Measurements from ENCODE around the gene GDA. TPM values are rescaled to one million over a fixed set of nuclear protein-coding genes. Genes with fewer than 3 reads are reported as not detected.

The GDA gene
- total RNA-seq, 1 donor from 2014 or later: 0.52 TPM

DNA sequence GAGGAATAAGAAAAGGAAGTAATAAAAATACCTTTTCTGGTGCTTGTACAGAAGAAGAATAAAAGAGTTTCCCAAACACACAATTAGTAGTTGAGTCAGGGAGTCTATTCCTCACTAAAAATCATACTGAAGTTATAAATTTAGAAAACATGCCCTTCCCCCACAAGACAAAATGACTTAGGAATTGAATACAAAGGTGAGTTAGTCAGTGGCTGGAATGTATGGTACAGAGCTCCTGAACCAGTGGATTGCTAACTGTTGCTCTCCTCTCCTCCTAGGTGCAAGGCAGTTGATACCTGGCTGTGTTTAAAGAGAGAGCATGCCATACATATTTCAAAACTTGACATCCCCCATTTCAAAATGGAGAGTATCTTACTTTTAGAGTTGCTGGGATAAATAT lies 1.9 kb downstream of the GDA start:
- no peak for ATAC-seq

DNA sequence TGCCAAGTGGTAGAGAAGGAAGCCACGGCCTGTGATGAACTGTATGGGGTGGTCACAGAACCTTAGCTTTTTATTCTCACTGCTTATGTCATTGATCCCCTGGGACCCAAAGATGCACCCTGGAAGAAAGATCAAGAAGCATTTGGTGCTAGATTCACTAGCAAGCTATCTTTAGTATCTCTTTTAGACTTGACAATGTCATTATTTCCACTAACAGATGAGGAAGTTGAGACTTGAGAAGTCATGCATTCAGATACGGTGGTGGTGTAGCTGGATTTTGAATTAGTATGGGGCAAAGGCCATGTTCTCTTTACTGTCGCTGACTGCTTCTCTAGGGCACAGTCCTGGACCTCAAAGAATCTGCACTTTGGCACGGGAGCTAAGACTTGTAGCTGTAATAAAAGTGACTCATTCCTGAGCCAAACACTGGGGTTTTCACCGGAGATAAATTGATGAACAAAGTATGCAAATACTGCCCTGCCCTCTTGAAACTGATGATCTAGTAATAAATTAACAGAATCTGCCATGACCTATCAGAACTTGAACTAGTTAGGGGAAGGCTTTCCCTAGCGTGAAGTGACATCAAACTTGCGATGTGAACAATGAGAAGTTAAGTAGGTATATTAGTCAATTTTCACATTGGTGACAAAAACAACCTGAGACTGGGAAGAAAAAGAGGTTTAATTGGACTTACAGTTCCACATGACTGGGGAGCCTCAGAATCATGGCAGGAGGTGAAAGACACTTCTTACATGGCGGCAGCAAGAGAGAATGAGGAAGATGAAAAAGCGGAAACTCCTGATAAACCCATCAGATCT lies 5.4 kb downstream of the GDA start:
- peak; percentile 69 for ATAC-seq

DNA sequence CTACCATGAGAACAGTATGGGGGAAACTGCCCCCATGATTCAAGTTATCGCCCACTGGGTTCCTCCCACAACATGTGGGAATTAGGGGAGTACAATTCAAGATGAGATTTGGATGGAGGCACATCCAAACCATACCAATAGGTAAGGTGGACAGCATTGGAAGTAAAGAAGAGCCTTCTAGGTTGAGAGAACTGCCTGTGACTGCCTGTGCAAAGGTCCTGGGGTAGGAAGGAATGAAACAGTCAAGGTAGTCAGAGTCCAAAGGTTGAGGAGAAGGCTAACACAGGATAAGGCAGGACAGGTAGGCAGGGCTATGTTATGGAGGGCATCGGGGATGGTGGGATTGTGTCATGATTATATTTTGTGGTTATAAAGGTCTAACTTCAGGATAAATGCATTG lies 6.1 kb downstream of the GDA start:
- ATAC-seq: no peak

DNA sequence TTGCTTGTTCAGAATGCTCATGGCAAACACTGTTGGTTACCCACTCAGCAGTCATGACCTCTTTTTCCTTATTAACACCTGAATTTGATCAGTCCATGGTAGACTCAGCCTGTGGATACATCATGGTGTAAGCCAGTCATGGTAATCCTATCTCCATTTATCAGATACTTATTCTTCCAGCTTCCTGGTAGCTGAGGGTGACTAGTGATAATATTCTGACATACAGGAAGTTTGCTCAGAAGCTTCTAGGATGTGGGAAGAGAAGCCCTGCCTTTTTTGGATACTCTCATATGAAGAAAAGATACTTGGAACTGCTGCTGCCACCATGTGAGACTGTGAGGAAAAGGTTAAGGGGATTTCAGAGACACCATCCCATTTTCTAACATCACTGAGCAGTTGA lies 7.3 kb downstream of the GDA start:
- no peak for ATAC-seq

DNA sequence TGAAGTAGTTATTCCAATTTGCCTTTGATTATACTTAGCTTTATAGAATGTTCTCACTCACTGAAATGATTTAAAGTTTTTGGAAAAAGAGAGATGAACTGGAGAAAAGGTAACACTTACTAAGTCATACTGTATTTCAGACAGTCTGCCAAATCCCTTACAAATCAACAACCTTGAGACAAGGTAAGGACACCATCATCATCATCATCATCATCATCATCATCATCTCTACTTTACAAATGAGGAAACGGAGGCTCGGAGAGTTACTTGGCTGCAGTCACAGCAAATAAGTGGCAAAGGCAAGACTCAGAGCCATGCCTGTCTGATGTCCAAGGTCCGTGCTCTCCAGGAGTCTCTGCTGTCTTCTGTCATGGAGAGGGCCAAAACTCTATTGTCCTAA lies 9.4 kb downstream of the GDA start:
- no peak for ATAC-seq

DNA sequence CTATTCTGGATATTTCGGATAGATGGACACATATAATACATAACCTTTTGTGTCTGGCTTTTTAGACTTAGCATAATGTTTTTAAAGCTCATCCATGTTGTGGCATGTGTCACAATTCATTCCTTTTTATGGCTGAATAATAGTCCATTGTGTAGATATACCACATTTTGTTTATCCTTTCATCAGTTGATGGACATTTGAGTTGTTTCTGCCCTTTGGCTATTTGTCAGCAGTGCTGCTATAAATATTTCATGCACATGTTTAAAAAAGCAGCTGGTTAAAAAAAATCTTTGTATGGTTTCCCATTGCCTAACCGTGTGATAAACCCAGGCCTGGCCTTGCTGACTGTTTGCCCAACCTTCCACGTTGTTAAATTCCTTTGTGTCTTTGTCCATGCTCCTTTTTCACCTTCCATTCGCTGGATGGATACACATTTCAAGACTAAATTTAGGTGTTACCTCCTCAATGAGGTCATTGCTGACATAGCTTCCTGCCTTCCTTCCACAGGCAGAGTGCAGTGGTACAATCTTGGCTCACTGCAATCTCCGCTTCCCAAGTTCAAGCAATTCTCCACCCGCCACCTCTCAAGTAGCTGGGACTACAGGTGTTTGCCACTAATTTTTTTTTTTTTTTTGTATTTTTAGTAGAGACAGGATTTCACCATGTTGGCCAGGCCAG lies 11.3 kb downstream of the GDA start:
- ATAC-seq: no peak

DNA sequence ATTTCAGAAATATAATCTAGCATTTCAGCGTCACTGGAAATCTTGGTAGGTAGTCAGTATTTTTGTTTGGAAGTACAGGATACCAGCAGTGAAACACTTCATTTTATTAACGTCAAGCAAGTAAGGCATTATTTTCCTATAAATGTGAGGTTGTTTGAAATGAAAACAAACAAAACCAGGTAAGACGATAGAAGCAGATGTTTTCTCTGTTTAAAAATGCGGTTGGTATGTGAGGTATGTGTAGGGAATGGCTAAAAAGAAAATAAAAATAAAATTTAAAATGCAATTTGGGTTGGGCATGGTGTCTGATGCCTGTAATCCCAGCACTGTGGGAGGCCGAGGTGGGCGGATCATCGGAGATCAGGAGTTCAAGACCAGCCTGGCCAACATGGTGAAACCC lies 16.1 kb downstream of the GDA start:
- no peak for ATAC-seq

DNA sequence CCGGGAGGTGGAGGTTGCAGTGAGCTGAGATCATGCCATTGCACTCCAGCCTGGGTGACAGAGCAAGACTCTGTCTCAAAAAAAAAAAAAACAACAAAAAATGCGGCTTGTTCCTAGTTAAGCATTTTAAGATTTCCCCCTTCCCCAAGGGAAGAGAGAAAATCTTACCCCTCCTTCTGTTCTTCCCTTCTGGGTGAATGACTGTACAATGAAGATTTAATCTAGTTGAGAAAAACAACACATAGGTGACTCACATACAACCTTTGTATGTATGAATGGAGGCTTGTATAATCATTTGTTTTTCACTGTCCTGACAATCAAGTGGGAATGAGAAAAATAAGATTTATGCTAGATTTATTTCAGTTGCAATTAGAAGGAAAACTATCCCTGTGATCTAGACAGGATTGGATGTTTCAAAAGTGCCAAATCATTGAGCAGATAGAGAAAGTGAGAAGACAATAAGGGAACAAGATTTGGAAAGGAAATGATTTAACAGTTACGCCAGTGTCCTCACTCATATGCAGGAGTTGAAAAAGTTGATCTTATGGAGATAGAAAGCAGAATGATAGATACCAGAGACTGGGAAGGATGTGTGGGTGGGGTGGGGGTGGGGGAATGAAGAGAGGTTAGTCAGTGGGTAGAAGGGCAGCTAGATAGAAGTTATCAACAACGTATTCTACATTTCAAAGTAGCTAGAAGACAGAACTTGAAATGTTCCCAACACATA lies 16.7 kb downstream of the GDA start:
- ATAC-seq: no peak

DNA sequence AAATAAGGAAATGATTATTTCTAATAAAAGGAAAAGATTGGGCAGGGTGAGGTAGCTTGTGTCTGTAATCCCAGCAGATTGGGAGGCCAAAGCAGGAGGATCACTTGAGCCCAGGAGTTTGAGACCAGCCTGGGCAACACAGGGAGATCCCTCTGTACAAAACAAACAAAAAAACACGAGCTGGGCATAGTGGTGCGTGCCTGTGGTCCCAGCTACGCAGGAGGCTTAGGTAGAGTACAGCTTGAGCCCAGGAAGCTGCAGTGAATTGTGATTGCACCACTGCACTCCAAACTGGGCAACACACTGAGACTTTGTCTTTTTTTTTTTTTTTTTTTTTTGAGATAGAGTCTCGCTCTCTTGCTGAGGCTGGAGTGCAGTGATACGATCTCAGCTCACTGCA lies 18.8 kb downstream of the GDA start:
- ATAC-seq: no peak

DNA sequence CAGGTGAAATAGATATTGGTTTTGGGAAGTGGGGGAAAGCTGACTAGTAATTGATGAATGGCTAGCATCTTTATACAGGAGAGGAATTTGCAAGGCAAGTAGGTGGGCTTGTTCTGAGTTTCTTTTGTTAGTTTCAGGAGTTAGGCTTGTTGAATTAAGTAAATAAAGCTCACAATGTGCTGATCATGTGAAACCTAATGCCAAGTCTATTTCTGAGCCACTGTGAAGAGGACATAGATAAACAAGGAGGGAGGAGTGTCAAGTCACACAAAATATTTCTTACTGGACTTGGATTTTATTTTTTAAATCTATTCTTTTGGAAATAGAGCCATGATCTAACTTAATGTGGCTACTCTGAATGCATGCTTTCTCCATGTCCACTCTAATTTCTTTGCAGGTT lies 19.9 kb downstream of the GDA start:
- ATAC-seq: no peak

DNA sequence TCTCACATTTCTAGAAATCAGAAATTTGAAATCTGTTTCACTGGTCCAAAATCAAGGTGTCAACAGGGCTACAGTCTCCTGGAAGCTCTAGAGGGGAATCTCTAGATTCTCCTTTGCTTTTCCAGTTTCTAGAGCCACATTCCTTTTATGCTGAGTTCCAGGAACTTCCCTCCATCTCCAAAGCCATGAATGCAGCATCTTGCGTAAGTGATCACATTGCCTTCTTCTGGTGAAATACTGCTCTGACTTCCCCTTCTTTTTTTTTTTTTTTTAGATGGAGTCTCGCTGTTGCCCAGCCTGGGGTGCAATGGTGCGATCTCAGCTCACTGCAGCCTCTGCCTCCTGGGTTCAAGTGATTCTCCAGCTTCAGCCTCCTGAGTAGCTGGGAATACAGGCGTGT lies 23.8 kb downstream of the GDA start:
- ATAC-seq: no peak

DNA sequence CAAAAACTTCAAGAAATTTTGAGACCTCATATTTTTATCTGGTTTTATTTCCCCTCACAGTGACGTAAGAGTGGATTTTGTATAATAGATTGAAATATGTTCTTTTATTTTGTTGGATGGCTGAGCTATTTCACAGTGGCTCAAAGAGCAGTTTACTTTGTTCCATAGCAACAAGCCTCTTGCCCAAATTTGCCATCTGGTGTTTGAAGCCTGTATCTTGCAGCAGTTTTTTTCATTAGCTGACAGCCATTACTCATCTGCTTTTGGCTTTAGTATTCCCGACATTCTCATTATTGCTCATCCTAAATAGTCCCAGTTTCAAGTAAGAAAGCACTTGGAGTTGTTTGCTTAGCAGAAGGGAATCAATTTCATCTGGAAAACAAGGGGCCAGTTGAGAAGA lies 36.3 kb downstream of the GDA start:
- ATAC-seq: no peak

DNA sequence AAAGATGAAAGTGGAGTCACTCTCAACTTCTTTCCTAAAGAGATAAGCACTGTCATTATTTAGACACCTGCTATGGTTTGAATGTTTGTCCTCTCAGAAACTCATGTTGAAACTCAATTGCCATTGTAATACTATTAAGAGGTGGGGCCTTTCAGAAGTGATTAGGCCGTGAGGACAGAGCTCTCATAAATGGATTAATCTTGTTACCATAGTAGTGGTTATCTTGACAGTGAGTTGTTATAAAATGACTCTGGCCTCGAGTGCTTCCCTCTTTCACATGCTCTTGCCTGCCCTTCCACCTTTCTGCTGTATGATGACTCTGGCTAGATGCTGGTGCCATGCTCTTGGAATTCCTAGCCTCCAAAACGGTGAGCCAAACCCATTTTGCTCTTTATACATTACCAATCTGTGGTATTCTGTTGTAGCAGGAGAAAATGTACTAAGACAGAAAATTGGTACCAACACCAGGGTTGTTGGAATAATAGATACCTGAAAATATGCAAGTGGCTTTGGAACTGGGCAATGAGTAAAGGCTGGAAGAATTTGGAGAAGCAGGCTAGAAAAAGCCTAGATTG lies 38.0 kb downstream of the GDA start:
- no peak for ATAC-seq

DNA sequence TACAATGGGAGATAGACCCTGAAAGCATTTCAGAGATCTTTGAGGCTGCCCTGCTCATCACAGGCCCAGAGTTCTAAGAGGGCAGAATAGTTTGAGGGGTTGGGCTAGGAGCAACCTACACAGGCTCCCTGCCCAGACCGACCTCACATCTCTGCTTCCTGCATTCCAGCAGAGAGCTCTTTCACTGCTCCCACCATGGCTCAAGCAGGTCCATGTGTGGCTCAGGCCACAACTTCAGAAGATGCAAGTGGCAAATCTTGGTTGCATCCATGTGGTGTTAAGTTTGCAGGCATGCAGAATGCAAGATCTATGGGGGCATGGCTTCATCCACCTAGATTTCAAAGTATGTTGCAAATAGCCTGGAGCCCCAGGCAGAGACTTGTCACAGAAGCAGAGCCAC lies 39.0 kb downstream of the GDA start:
- no peak for ATAC-seq

DNA sequence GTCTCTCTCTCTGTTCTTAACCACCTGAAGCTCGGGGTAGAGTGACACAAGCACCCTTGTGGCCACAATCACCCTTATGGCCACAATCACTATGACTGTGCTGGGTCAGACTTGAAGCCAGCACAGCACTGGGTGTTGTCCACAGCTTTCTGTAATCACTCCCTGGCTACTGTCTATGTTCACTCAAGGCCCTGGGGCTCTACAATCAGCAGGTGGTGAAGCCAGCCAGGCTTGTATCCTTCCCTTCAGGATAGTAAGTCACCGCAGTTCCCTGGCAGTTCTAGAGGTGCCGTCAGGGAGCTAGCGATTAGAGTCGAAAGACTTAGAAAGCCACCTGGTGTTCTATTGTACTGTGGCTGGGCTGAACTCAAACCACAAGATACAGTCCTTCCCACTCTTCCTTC lies 44.2 kb downstream of the GDA start:
- no peak for ATAC-seq

DNA sequence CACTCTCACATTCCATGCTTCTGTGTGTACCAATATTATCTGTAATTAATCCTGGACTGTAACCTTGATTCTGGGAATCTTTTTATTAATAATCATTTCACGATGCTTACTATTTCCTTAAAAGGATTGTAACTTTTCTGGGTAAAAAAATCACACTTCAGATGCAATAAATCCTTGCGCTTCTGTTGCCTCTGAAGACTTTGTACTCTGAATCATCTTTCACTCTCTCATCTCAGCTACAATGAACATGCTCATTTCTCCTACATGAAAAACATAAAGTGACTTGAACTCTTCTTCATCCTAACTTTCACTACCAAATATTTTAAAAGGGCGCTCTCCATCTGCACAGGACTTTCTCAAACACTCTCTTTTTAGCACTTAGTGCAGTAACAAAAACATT lies 50.0 kb downstream of the GDA start:
- no peak for ATAC-seq

DNA sequence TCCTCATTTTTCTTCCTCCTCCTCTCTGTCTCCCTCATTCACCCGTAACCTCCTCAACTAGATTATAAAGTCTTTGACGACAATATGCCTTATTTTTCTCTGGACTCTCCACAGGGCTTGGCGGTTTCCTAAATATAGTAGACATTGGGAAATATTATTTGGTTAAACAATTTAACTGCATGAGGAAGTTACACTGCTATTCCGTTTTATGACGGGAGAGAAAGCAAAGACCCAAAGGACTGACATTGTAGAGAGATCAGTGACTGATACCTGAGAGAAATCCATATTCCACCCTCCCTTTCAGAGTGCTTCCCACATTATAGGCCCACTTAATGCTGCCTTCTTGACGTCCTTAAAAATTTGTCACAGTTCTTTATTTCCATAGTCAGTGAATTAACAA lies 51.2 kb downstream of the GDA start:
- no peak for ATAC-seq

DNA sequence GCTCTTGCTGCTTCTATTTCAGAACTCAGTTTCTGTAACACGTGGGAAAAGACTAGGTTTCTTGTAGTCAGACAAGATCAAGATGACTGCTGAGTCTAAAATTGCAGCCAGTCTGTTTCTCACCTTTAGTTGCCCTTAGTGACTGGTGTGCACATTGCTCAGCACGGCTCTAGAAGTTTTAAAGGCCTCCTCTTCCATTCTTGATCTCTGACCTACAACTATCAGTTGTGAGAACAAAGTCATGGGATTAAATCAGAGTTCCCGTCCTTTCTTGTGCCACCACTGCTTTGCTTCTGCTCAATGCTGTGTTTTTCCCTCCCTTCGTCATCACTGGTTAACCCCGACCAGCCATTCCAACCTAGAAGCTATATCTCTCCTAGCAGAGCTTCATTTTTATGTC lies 52.8 kb downstream of the GDA start:
- no peak for ATAC-seq

DNA sequence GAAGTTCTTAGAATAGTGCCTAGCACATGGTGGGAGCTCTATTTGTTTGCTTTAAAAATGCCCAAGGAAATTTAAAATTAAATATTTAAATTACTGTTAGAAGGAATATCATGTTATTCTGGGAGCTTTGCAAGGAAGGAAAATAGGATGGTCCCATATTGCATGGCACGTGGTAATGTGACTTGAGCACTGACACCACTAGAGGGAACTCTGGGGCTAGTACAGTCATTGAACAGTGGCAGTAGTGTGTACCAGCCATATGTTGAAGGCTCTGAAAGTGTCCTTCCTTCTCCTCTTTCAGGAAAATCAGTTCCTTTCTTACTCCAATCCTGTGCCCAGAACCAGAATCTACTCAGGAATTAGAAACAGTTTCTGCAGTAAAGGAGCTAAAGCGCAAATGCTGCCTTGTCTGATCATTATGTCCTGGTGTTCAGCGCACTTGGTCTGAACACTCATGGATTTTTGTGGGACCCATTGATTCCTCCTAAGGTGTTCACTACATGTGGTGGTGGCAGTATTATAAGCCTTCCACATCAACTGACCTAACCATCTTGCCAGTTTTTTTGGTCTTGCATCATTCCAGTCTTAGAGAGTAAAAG lies 54.1 kb downstream of the GDA start:
- peak; percentile 87 for ATAC-seq

DNA sequence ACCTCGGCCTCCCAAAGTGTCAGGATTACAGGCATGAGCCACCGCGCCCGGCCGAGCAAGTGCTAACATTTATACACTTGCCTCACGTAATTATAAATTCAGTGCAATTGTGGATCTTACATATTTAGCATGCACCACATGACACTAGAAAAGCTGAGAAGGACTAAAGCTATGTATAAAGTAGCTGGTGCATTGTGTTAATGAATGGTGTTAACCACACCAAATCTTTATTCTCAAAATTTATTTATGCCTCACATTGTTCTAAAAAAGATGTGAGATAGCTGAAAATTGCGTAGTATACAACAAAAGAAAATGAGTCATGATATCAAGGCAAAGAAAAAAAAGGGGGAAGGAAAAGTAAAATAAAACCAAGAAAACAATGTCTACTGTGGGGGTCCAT lies 54.8 kb downstream of the GDA start:
- peak; percentile 35 for ATAC-seq

DNA sequence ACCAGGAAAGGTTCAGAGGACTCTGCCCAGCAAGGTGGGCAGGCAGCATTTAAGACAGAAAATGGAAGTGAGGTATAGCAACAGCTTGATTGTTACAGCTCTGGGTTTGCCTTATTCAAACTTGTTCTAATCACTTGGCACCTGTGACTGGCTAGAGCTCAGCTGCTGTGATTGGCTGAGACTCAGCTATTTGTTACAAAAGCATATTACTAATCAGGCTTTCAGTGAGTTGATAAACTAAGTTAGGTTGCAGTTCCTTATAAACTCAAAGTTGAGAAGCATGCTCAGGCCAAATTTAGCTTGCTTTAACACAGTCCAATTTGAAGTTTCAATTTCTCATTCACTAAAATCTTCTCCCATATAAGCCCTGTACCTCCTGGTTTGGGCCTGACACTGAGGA lies 56.3 kb downstream of the GDA start:
- peak; percentile 69 for ATAC-seq

DNA sequence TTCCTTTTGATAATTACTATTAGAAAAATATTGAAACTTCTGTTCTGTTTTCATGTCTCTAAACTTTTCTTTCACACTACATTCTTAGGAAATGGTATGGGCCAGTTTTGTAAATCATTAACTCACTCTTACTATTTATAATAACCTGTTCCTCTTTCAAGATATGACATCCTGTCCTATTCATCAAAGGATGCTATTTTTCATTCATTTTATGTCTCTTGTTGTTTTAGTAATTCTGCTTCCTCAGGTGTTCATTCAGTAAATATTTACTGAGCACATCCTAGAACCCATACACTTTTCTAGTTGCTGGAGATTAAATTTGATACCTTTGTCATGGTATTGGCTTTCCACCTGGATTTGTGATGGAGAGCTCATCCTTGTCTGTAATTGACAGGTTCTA lies 58.0 kb downstream of the GDA start:
- ATAC-seq: no peak

DNA sequence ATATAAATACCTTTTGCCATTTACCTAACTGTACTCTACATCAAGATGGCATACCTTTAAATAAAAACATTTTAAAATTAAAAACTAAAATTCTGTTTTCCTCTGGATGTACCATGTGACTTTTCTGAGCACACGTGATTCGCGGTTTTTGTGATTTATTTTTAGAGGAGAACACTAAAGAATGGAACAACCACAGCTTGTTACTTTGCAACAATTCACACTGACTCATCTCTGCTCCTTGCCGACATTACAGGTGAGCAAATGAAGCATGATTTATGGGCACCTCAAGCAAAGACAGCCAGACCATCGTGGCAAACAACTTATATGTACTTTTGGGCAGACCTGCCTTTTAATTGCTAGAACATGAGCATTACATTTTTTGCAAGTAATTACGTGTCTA lies 61.3 kb downstream of the GDA start:
- peak; percentile 81 for ATAC-seq

All from esophagus mucosa (tissue), 1 donor.